Suprapubic skin (tissue), 4 donors: ENCODE measurements around the gene SLC2A1. TPM values are rescaled to one million over a fixed set of nuclear protein-coding genes. Genes with fewer than 3 reads are reported as not detected.

ENCODE experiments used
- DNase-seq, 2 donors: peaks; one replicate each; pipeline ENCODE4 v3.0.0-alpha.2; 2019; ENCODE audit warnings: low spot score in 2 of 2
- H3K27ac ChIP-seq: fragments of 200-600 bp; sonication (generic); one replicate; pipeline ENCODE4 v1.5.1; 2019
- H3K27me3 ChIP-seq: fragments of 200-600 bp; sonication (generic); one replicate; pipeline ENCODE4 v1.5.1; 2019
- H3K36me3 ChIP-seq: fragments of 200-600 bp; sonication (generic); one replicate; pipeline ENCODE4 v1.5.1; 2019
- H3K4me1 ChIP-seq: fragments of 200-600 bp; sonication (generic); one replicate; pipeline ENCODE4 v1.5.1; 2019
- H3K4me3 ChIP-seq: fragments of 200-600 bp; sonication (generic); one replicate; pipeline ENCODE4 v1.5.1; 2019; ENCODE audit warnings: mild to moderate bottlenecking
- H3K9me3 ChIP-seq: fragments of 200-600 bp; sonication (generic); one replicate; pipeline ENCODE4 v1.5.1; 2019
- CTCF ChIP-seq, 2 donors: fragments of 200-600 bp in 1 of 2; fragments of 450-650 bp in 1 of 2; sonication (generic) in 1 of 2; IDR thresholded peaks; one replicate each; pipeline ENCODE4 v1.5.1; 2016 to 2019; ENCODE audit warnings: antibody characterized with exemption in 2 of 2, mild to moderate bottlenecking in 1 of 2, moderate library complexity in 1 of 2
- EP300 ChIP-seq: sonication (generic); formaldehyde crosslinking; IDR thresholded peaks from one replicate; pipeline ENCODE4 v1.6.1; 2017; ENCODE audit warnings: antibody characterized with exemption
- POLR2A ChIP-seq, 2 donors: fragments of 450-650 bp; IDR thresholded peaks; one replicate each; pipeline ENCODE4 v1.6.1; 2017; ENCODE audit warnings: antibody characterized with exemption in 2 of 2, mild to moderate bottlenecking in 2 of 2, moderate library complexity in 2 of 2
- POLR2AphosphoS5 ChIP-seq, 3 donors: sonication (generic); formaldehyde crosslinking; IDR thresholded peaks; one replicate each; pipeline ENCODE4 v1.6.1; 2017; ENCODE audit warnings: antibody characterized with exemption in 3 of 3
- WGBS: methylation state at CpG from one replicate; pipeline ENCODE4 v1.1.5; 2018; 5-methylcytosine and 5-hydroxymethylcytosine counted together
- total RNA-seq, 4 donors: library from RNA; depleted of rRNA; stranded (reverse); fragments of >200 nt; gene quantifications; one replicate each; pipeline ENCODE4 v1.1.0, GENCODE V29; 2016

The SLC2A1 gene
- total RNA-seq, 4 donors from 2014 or later: 466 to 1,239 (median 686) TPM

DNA sequence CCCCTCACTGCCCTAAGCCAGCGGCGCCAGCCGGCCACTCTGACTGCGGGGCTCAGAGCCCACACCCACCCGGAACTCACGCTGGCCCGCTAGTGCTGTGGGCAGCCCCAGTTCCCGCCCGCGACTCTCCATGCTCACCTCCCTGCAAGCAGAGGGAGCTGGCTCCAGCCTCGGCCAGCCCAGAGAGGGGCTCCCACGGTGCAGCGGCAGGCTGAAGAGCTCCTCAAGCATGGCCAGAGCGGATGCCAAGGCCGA lies 41.5 kb downstream of the SLC2A1 start:
- no peaks in the 10 kb centered on the region for H3K36me3 ChIP-seq
- WGBS: 94% methylated on average over 5 of the region's 15 CpGs
- no peaks in the 10 kb centered on the region for H3K27me3 ChIP-seq
- H3K4me1 ChIP-seq: no peaks in the 10 kb centered on the region
- no peaks in the 10 kb centered on the region for H3K9me3 ChIP-seq
- no peak overlapping the region for H3K4me3 ChIP-seq
- TF ChIP-seq EP300: no peak
- no peak for TF ChIP-seq POLR2AphosphoS5 (IDR thresholded peaks at IDR 0.05)
- no peak for TF ChIP-seq CTCF (IDR thresholded peaks at IDR 0.05)
- no peak for TF ChIP-seq POLR2A (IDR thresholded peaks at IDR 0.05)
- DNase-seq: no peak
- H3K27ac ChIP-seq: no peak overlapping the region

DNA sequence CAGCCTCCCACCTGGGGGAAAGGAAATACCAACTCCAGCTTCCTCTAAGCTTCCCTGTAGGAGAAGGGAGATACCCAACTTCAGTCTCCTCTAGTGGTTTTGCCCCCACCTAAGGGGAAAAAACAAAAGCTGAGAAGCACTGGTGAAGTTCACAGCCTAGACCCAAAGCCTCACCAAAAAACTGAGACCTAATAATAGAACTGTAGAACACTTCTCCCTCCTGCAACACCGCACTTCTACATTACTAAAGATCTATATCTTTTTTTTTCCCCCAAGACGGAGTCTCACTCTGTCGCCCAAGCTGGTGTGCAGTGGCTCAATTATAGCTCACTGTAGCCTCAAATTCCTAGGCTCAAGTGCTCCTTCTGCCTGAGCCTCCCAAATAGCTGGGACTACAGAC lies 43.2 kb downstream of the SLC2A1 start:
- Histone ChIP-seq H3K9me3 (no peaks in the 10 kb centered on the region), H3K4me1 (no peaks in the 10 kb centered on the region), H3K27me3 (no peaks in the 10 kb centered on the region), H3K36me3 (no peaks in the 10 kb centered on the region), H3K27ac (no peak overlapping the region), H3K4me3 (no peak overlapping the region)
- no peak for DNase-seq
- TF ChIP-seq EP300 (no peak), POLR2A (IDR thresholded peaks at IDR 0.05) (no peak), CTCF (IDR thresholded peaks at IDR 0.05) (no peak), POLR2AphosphoS5 (IDR thresholded peaks at IDR 0.05) (no peak)
- 91% methylated on average over 3 of the region's 3 CpGs for WGBS

GRCh38 chr1:42914092-42914627 lies 44.5 kb downstream of the SLC2A1 start:
- no peak for TF ChIP-seq CTCF (IDR thresholded peaks at IDR 0.05)
- TF ChIP-seq POLR2AphosphoS5 (IDR thresholded peaks at IDR 0.05): no peak
- TF ChIP-seq POLR2A (IDR thresholded peaks at IDR 0.05): no peak
- no peak for TF ChIP-seq EP300
- no peaks in the 10 kb centered on the region for H3K27me3 ChIP-seq
- no peak for DNase-seq

GRCh38 chr1:42913426-42914091 lies 45.1 kb downstream of the SLC2A1 start:
- Histone ChIP-seq H3K27me3 (no peaks in the 10 kb centered on the region), H3K4me3 (no peak overlapping the region), H3K36me3 (no peaks in the 10 kb centered on the region), H3K27ac (no peak overlapping the region), H3K9me3 (no peaks in the 10 kb centered on the region), H3K4me1 (no peaks in the 10 kb centered on the region)
- TF ChIP-seq POLR2A (IDR thresholded peaks at IDR 0.05) (no peak), EP300 (no peak), CTCF (IDR thresholded peaks at IDR 0.05) (peak; percentile 81 to 83), POLR2AphosphoS5 (IDR thresholded peaks at IDR 0.05) (no peak)
- 46% methylated on average over 5 of the region's 5 CpGs for WGBS
- no peak for DNase-seq

More at GRCh38 chr1:42914092-42914627, 44.5 kb downstream of the SLC2A1 start:
- H3K36me3 ChIP-seq: no peaks in the 10 kb centered on the region
- no peak overlapping the region for H3K4me3 ChIP-seq
- H3K4me1 ChIP-seq: no peaks in the 10 kb centered on the region
- WGBS: 63% methylated on average over 2 of the region's 2 CpGs
- no peak overlapping the region for H3K27ac ChIP-seq
- H3K9me3 ChIP-seq: no peaks in the 10 kb centered on the region

GRCh38 chr1:42910985-42911384 lies 47.7 kb downstream of the SLC2A1 start:
- no peaks in the 10 kb centered on the region for H3K27me3 ChIP-seq
- no peaks in the 10 kb centered on the region for H3K36me3 ChIP-seq
- H3K4me1 ChIP-seq: no peaks in the 10 kb centered on the region
- DNase-seq: no peak
- H3K27ac ChIP-seq: no peak overlapping the region
- TF ChIP-seq POLR2AphosphoS5 (IDR thresholded peaks at IDR 0.05) (no peak), CTCF (IDR thresholded peaks at IDR 0.05) (no peak), POLR2A (IDR thresholded peaks at IDR 0.05) (no peak)
- H3K4me3 ChIP-seq: no peak overlapping the region
- H3K9me3 ChIP-seq: no peaks in the 10 kb centered on the region
